A549 (cell line): Measurements from ENCODE around the gene EPS8L1. TPM values are rescaled to one million over a fixed set of nuclear protein-coding genes. Genes with fewer than 3 reads are reported as not detected.
A peak's percentile ranks its signal among the peaks of the same experiment; 100 is the strongest.

ENCODE experiments used
- ATAC-seq, 2 experiments: fragments of 200-7000 bp in 1 of 2; fragments of >200 bp in 1 of 2; cut with Nextera tagmentation in 1 of 2; cut with Tn5 transposase in 1 of 2; 3 replicates each; pipeline versions ENCODE4 v1.8.0 to v1.9.1; 2018 to 2020; ENCODE audit warnings: mild to moderate bottlenecking in 1 of 2, moderate library complexity in 1 of 2
- CTCF ChIA-PET: fragments of 300-600 bp; sonication (Branson Sonifier 250); formaldehyde crosslinking; extraction: SDS; loops from one replicate; lab custom pipeline; 2021; ENCODE audit warnings: antibody characterized with exemption, inconsistent platforms; lab: Yijun Ruan, JAX
- POLR2A ChIA-PET: fragments of 350-600 bp; formaldehyde crosslinking; extraction: SDS; loops from one replicate; lab custom pipeline; 2021; ENCODE audit warnings: antibody characterized with exemption, inconsistent platforms; lab: Yijun Ruan, JAX
- DNase-seq, 2 experiments: peaks; one replicate each; pipeline versions ENCODE4 v3.0.0 to v3.0.0-alpha.2; 2011 to 2016; ENCODE audit warnings: low read depth in 1 of 2, low spot score in 1 of 2
- FAIRE-seq: peaks from 2 replicates; lab custom pipeline; 2011; peaks lifted over from hg19 to GRCh38; lab: Jason Lieb, UNC
- H3K27ac ChIP-seq, 2 experiments: fragments of >200 bp; sonication (Bioruptor Twin); formaldehyde crosslinking; 3 replicates each; pipeline ENCODE4 v1.5.1; 2016 to 2017
- H3K4me1 ChIP-seq: fragments of >200 bp; sonication (Bioruptor Twin); formaldehyde crosslinking; 3 replicates; pipeline ENCODE4 v1.6.1; 2016
- H3K4me2 ChIP-seq: fragments of >200 bp; sonication (Bioruptor Twin); formaldehyde crosslinking; 3 replicates; pipeline ENCODE4 v1.6.1; 2016
- H3K4me3 ChIP-seq: fragments of >200 bp; sonication (Bioruptor Twin); formaldehyde crosslinking; 3 replicates; pipeline ENCODE4 v1.5.1; 2016
- H3K9me3 ChIP-seq: fragments of >200 bp; sonication (Bioruptor Twin); formaldehyde crosslinking; 3 replicates; pipeline ENCODE4 v1.6.1; 2016
- BHLHE40 ChIP-seq: IDR thresholded peaks from 2 replicates; pipeline ENCODE4 v1.6.1; 2012; ENCODE audit warnings: low read depth, low read length, inconsistent platforms
- CTCF ChIP-seq: fragments of >200 bp; sonication (Bioruptor Twin); formaldehyde crosslinking; IDR thresholded peaks from 3 replicates; pipeline ENCODE4 v1.5.1; 2016
- EHMT2 ChIP-seq: fragments of 200-600 bp; sonication (generic); IDR thresholded peaks from 2 replicates; pipeline ENCODE4 v1.6.1; 2016; ENCODE audit warnings: antibody characterized with exemption, low read depth, mild to moderate bottlenecking, moderate library complexity
- FOSB ChIP-seq: fragments of 250-450 bp; sonication (Bioruptor Pico); IDR thresholded peaks from 2 replicates; pipeline ENCODE4 v1.5.0; 2020; ENCODE audit warnings: mild to moderate bottlenecking, moderate library complexity
- FOSL2 ChIP-seq, 2 experiments: fragments of 450-650 bp in 1 of 2; fragments of >200 bp in 1 of 2; sonication (Bioruptor Twin) in 1 of 2; formaldehyde crosslinking; IDR thresholded peaks; 2 replicates each; pipeline versions ENCODE4 v1.5.0 to v1.6.1; 2016 to 2020; ENCODE audit warnings: mild to moderate bottlenecking in 1 of 2, moderate library complexity in 1 of 2
- FOXS1 ChIP-seq: fragments of 250-450 bp; sonication (Bioruptor Pico); IDR thresholded peaks from 2 replicates; pipeline ENCODE4 v1.5.0; 2020; ENCODE audit warnings: mild to moderate bottlenecking, moderate library complexity
- GATA3 ChIP-seq: IDR thresholded peaks from 2 replicates; pipeline ENCODE4 v1.6.1; 2012; ENCODE audit warnings: borderline replicate concordance
- HDAC2 ChIP-seq: fragments of 200-600 bp; sonication (generic); IDR thresholded peaks from 2 replicates; pipeline ENCODE4 v1.6.1; 2016
- HES2 ChIP-seq: fragments of >200 bp; sonication (Bioruptor Twin); formaldehyde crosslinking; IDR thresholded peaks from 2 replicates; pipeline ENCODE4 v1.6.1; 2016
- HOXB13 ChIP-seq: fragments of 250-450 bp; sonication (Bioruptor Pico); IDR thresholded peaks from 2 replicates; pipeline ENCODE4 v1.5.0; 2020; ENCODE audit warnings: low read depth, mild to moderate bottlenecking, moderate library complexity
- HOXB5 ChIP-seq: fragments of 250-450 bp; sonication (Bioruptor Pico); IDR thresholded peaks from 2 replicates; pipeline ENCODE4 v1.5.0; 2020; ENCODE audit warnings: mild to moderate bottlenecking, moderate library complexity
- JUN ChIP-seq, 2 experiments: fragments of >200 bp; sonication (Bioruptor Twin); formaldehyde crosslinking; IDR thresholded peaks; 2 replicates in 1 of 2; 3 replicates in 1 of 2; pipeline ENCODE4 v1.6.1; 2016 to 2017
- PHF8 ChIP-seq: fragments of 200-600 bp; sonication (generic); IDR thresholded peaks from 2 replicates; pipeline ENCODE4 v1.6.1; 2016; ENCODE audit warnings: low read depth, mild to moderate bottlenecking, antibody characterized with exemption, moderate library complexity, borderline replicate concordance
- RFX5 ChIP-seq: fragments of 450-650 bp; IDR thresholded peaks from 2 replicates; pipeline ENCODE4 v1.7.1; 2014; ENCODE audit warnings: antibody characterized with exemption, mild to moderate bottlenecking, moderate library complexity
- ZFP36 ChIP-seq: fragments of 450-650 bp; IDR thresholded peaks from 2 replicates; pipeline ENCODE4 v1.6.1; 2014; ENCODE audit warnings: borderline replicate concordance; ENCODE audit not compliant: partially characterized antibody
- ZNF302 ChIP-seq: fragments of 250-450 bp; sonication (Bioruptor Pico); IDR thresholded peaks from 2 replicates; pipeline ENCODE4 v1.9.0; 2021; ENCODE audit warnings: inconsistent platforms, mild to moderate bottlenecking, moderate library complexity
- WGBS: methylation state at CpG from one replicate; pipeline ENCODE4 v1.1.6; 2017; ENCODE audit errors: missing lambda C conversion rate; 5-methylcytosine and 5-hydroxymethylcytosine counted together
- polyA plus RNA-seq, 4 experiments: library from polyadenylated mRNA; depleted of rRNA in 3 of 4; stranded (reverse); fragments of >200 nt; fragmentation: RNase III in 1 of 4; extraction: RNeasy Plus Mini Kit Qiagen cat#74134 plus additional on column Dnase treatment in 1 of 4; gene quantifications; 2 replicates in 3 of 4; 3 replicates in 1 of 4; pipeline ENCODE4 v1.2.3, GENCODE V29; 2011 to 2017

Gene EPS8L1
- polyA plus RNA-seq, 2 of the 4 experiments (the other 2 are of a cell fraction), result 3.7 to 3.8 TPM

GRCh38 chr19:55042344-55042678 is 33.4 kb upstream of the EPS8L1 start (continued):
- no peak for TF ChIP-seq HOXB5 (CRISPR knock-in tag)

- POLR2A ChIA-PET, result no interaction called here
- CTCF ChIA-PET, result no interaction called here
- H3K4me2 ChIP-seq, result no peak overlapping the region
- FAIRE-seq (no peak), DNase-seq (no peak), ATAC-seq (peak in 1 of 2 experiments; percentile 20; a peak in 1 of 6 replicates)
- TF ChIP-seq FOSB (no peak), JUN (IDR thresholded peaks at IDR 0.05) (no peak), FOSL2 (IDR thresholded peaks at IDR 0.05) (no peak), FOSL2 (CRISPR knock-in tag; IDR thresholded peaks at IDR 0.05) (no peak), HOXB13 (no peak), PHF8 (no peak), RFX5 (no peak), GATA3 (no peak), FOXS1 (CRISPR knock-in tag) (no peak)
- no peak overlapping the region for H3K4me3 ChIP-seq
- no peaks in the 10 kb centered on the region for H3K4me1 ChIP-seq
- no peak overlapping the region for H3K27ac ChIP-seq
- whole genome bisulfite sequencing, result 71% methylated on average over 11 of the region's 11 CpGs
- no peaks in the 10 kb centered on the region for H3K9me3 ChIP-seq
These were observed 33.0 kb upstream of the EPS8L1 start for GRCh38 chr19:55042688-55043087.

- no peak for DNase-seq
- H3K27ac ChIP-seq, result no peak overlapping the region
- TF ChIP-seq BHLHE40 (no peak), CTCF (no peak), HES2 (no peak), ZNF302 (CRISPR knock-in tag) (no peak), HDAC2 (no peak)
- TF ChIP-seq, all 56 proteins: peak for 0
- no peak for FAIRE-seq
- POLR2A ChIA-PET, result no interaction called here
- no peak overlapping the region for H3K4me3 ChIP-seq
- H3K4me2 ChIP-seq, result no peak overlapping the region
- H3K9me3 ChIP-seq, result no peaks in the 10 kb centered on the region
- no peaks in the 10 kb centered on the region for H3K4me1 ChIP-seq
- CTCF ChIA-PET, result interaction anchor here (1.2 kb wide), 1 partner anchor 44 kb away, joined by 3 read pairs; no protein-coding TSS in a partner anchor
- ATAC-seq, result no peak
- WGBS, result 90% methylated on average over 5 of the region's 5 CpGs
These were observed 31.4 kb upstream of the EPS8L1 start for GRCh38 chr19:55044286-55044685.

- Histone ChIP-seq H3K4me3 (no peak overlapping the region), H3K27ac (no peak overlapping the region), H3K4me2 (no peak overlapping the region), H3K9me3 (no peaks in the 10 kb centered on the region), H3K4me1 (no peaks in the 10 kb centered on the region)
- no peak for DNase-seq
- ATAC-seq, result no peak
- TF ChIP-seq ZFP36, result peak; percentile 63
- TF ChIP-seq EHMT2, result no peak
- no peak for FAIRE-seq
- CTCF ChIA-PET, result interaction anchor here (0.6 to 1.4 kb wide), 4 partner anchors 20 to 376 kb away, joined by 3 read pairs; no protein-coding TSS in a partner anchor
- POLR2A ChIA-PET, result interaction anchor here (0.6 kb wide), 1 partner anchor 10 kb away, joined by 3 read pairs; no protein-coding TSS in a partner anchor
- 97% methylated on average over 25 of the region's 30 CpGs for WGBS
These were observed 30.6 kb upstream of the EPS8L1 start for GRCh38 chr19:55044771-55045716.
